ENCODE data around the gene SARDH. TPM values are rescaled to one million over a fixed set of nuclear protein-coding genes. Genes with fewer than 3 reads are reported as not detected.

SARDH gene
- total and polyA plus RNA-seq, 9 of the 15 experiments (the other 6 are each of a cell fraction or from before 2014, with no cell fraction given), result 0.14 TPM; not detected in 8

DNA sequence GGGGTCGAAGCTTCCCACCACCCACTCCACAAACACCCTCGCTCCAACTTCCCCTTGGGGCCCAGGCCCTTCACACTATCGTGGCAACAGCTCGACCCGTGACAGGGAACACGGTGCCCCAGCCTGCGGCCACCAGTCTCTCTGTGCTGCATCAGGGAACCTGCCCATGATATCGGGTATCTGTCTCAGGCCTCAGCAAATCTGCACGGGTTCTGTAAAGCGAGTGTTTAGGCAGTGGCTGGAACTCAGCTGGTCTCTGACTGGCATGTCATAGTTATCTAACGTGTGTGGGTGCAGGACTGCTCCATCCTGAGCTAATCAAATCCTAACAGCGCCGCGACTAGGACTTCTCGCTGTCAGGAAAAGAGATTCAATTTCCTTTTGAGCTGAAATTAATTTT lies 59.1 kb downstream of the SARDH start (continued):
- TF ChIP-seq TCFL5 (CRISPR knock-in tag; conservative IDR thresholded peaks at IDR 0.05), result no peak
- TF ChIP-seq, protein P1, sequence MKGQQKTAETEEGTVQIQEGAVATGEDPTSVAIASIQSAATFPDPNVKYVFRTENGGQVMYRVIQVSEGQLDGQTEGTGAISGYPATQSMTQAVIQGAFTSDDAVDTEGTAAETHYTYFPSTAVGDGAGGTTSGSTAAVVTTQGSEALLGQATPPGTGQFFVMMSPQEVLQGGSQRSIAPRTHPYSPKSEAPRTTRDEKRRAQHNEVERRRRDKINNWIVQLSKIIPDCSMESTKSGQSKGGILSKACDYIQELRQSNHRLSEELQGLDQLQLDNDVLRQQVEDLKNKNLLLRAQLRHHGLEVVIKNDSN (CRISPR knock-in tag; IDR thresholded peaks at IDR 0.05), result no peak
- TF ChIP-seq FOXK1 (CRISPR knock-in tag; IDR thresholded peaks at IDR 0.05; ENCODE audit: borderline replicate concordance), result no peak
- no peak for TF ChIP-seq ZNF184 (CRISPR knock-in tag; IDR thresholded peaks at IDR 0.05)
- no peak for TF ChIP-seq PHB2 (IDR thresholded peaks at IDR 0.05; ENCODE audit: low read depth)

DNA sequence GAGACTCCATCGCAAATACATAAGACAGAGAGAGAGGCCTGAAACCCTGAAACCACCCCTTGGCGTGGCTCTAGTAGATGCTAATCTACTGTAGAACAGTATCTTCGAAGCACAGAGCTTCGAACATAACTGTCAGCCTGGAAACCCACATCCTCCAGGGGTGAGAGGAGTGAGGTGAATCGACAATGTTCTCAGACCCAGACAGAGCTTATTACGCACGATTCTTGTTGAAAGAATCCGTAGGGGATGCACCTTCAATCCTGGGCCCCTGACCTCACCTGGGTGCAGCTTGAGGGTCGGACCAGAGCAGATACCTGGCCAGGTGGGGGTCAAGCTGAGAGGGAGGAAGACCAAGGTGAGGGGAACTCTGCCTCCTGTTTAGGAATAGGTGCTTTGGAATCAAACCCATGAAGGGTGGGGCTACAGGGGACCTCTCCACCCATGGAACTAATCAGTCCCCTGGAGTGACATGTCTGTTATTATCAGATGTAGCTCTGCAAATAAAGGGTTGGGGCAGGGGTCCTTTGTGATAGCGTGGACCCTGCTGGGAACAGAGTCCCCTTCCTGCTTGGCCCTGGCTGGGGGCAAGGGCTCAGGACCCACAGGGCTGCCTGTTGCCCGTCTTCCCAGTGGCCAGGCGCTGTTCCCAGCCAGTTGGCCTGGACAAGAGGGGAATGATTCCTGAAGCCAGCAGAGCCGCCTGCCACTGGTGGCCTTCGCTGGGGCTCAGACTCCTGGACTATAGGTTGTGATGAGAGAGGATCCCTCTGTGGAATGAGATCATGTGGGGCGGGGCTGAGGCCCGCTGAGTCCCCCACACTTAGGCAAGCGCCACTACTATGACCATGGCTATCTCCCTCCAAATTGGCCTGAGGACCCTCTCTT lies 60.8 kb downstream of the SARDH start:
- no TSS peak for BruUV-seq (replicated peaks)
- Histone ChIP-seq H3K4me3 (no peak overlapping the region), H3K79me2 (ENCODE audit: control insufficient read depth, insufficient read depth, low read length) (no peaks in the 10 kb centered on the region), H2AFZ (ENCODE audit: low read depth, low read length) (no peak overlapping the region), H3K9me3 (replicated peaks; ENCODE audit: control insufficient read depth, insufficient read depth, low read depth, low read length) (no peaks in the 10 kb centered on the region), H3K4me2 (ENCODE audit: insufficient read depth, low read length) (no peak overlapping the region), H3K27ac (ENCODE audit: extremely low read depth, low read depth, low read length) (no peak overlapping the region), H3K27me3 (ENCODE audit: control insufficient read depth in 2 of 2, insufficient read depth in 2 of 2, low read length in 2 of 2) (peaks cover 39 to 82% of the 10 kb centered on the region in 2 experiments), H3K9me1 (ENCODE audit: control insufficient read depth, insufficient read depth, low read length) (no peaks in the 10 kb centered on the region), H3K4me1 (replicated peaks in 1 of 2; ENCODE audit: control insufficient read depth in 2 of 2, insufficient read depth in 2 of 2, low read length in 2 of 2) (peaks cover 0 to 5% of the 10 kb centered on the region in 2 experiments; a peak in 2 of 5 replicates), H3K9ac (ENCODE audit: insufficient read depth in 1 of 2, low read depth in 2 of 2, low read length in 2 of 2) (no peak overlapping the region), H4K20me1 (replicated peaks; ENCODE audit: control insufficient read depth, insufficient read depth, low read length) (peaks cover 7% of the 10 kb centered on the region; the same call in 1 of the 2 replicates), H3K36me3 (ENCODE audit: control insufficient read depth, insufficient read depth, low read length) (no peaks in the 10 kb centered on the region)
- FAIRE-seq, result no peak
- in situ Hi-C loops (cut with MboI) (no loop called here), intact Hi-C loops (cut with micrococcal nuclease) (no loop called here)
- DNase-seq (ENCODE audit: extremely low read depth in 1 of 4, low spot score in 3 of 4), result no peak
- TF ChIP-seq MAFK (IDR thresholded peaks at IDR 0.05; ENCODE audit: low read length) (no peak), MAZ (CRISPR knock-in tag; conservative IDR thresholded peaks at IDR 0.05 in 1 of 2, IDR thresholded peaks at IDR 0.05 in 1 of 2) (0 out of 4 replicates have a peak, but pooled peaks of 1 of the 2 experiments have one; percentile 16), HDAC8 (tag; IDR thresholded peaks at IDR 0.05) (no peak)
- no peak for ATAC-seq
- ChIA-PET POLR2A (no interaction called here), CTCF (ENCODE audit: low intra/inter-chr PET ratio) (no interaction called here)
- 0% methylated on average over 16 of the region's 17 CpGs for WGBS (ENCODE audit: insufficient coverage, low coverage, missing lambda C conversion rate)
